Astrocyte of the cerebellum (primary cell): ENCODE data around the gene CLCN1.

ENCODE experiments used
- DNase-seq: peaks from one replicate; pipeline ENCODE4 v3.0.0-alpha.2; 2011; ENCODE audit warnings: low read depth
- H3K4me3 ChIP-seq: 2 replicates; pipeline ENCODE4 v1.5.1; 2011; ENCODE audit warnings: mild to moderate bottlenecking, low read depth, low read length, moderate library complexity
- CTCF ChIP-seq: IDR thresholded peaks from 2 replicates; pipeline ENCODE4 v1.5.1; 2012; ENCODE audit warnings: low read length, low read depth, moderate library complexity, mild to moderate bottlenecking; ENCODE audit errors: missing control alignments
- in situ Hi-C: cut with HindIII; loops from 2 replicates; pipeline ENCODE4 v1.10.0; 2017; ENCODE audit warnings: low sequenced_read_pairs

CLCN1 gene

GRCh38 chr7:143393267-143394041 is 77.5 kb downstream of the CLCN1 start:
- no peak for TF ChIP-seq CTCF
- no peak for DNase-seq
- no peak overlapping the region for H3K4me3 ChIP-seq
- in situ Hi-C loops: no loop called here

GRCh38 chr7:143394068-143394467 is 78.2 kb downstream of the CLCN1 start:
- no peak for TF ChIP-seq CTCF
- H3K4me3 ChIP-seq: no peak overlapping the region
- in situ Hi-C loops: no loop called here
- DNase-seq: no peak

GRCh38 chr7:143394777-143395176 is 78.9 kb downstream of the CLCN1 start:
- no peak for DNase-seq
- no peak for TF ChIP-seq CTCF
- H3K4me3 ChIP-seq: no peak overlapping the region
- in situ Hi-C loops: no loop called here

- peak; percentile 19 for TF ChIP-seq CTCF
- H3K4me3 ChIP-seq: no peak overlapping the region
- DNase-seq: no peak
- in situ Hi-C loops: no loop called here
These were observed 79.6 kb downstream of the CLCN1 start for GRCh38 chr7:143395187-143396149.

GRCh38 chr7:143396182-143396581 is 80.3 kb downstream of the CLCN1 start:
- TF ChIP-seq CTCF: no peak
- in situ Hi-C loops: no loop called here
- no peak for DNase-seq
- no peak overlapping the region for H3K4me3 ChIP-seq

GRCh38 chr7:143396625-143397556 is 81.0 kb downstream of the CLCN1 start:
- in situ Hi-C loops: no loop called here
- no peak for DNase-seq
- no peak for TF ChIP-seq CTCF
- H3K4me3 ChIP-seq: no peak overlapping the region
